ENCODE measurements around the gene TMEM147.

TMEM147 gene

DNA sequence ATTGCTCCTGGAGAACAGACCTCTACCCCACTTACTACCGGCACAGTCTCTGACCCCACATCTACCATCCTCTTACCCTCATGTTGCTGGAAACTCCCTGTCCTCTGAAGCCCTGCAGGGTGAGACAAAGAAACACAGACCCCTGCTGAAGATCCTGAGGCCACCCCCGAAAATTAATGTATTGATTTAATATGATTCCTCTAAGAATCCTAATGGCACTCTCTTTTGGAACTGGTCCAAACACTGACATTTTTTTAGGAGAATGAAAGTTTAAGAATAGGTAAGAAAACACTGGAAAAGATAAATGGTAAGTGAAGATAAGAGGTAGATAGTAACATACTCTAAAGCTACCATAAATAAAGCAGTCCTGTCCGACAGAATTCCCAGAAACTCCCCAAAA is 37.3 kb upstream of the TMEM147 start:
- peaks cover 7% of the 10 kb centered on the region; the same call in 1 of the 2 replicates for H3K27me3 ChIP-seq (ENCODE audit: insufficient read depth, low read length)
- H3K36me3 ChIP-seq (ENCODE audit: insufficient read depth, low read length), result no peaks in the 10 kb centered on the region
- H3K4me2 ChIP-seq (ENCODE audit: low read length), result no peak overlapping the region
- no peaks in the 10 kb centered on the region for H3K79me2 ChIP-seq (ENCODE audit: insufficient read depth, low read length)
- no peaks in the 10 kb centered on the region for H3F3A ChIP-seq (ENCODE audit: insufficient read depth, low read length)
- TF ChIP-seq, protein P1, sequence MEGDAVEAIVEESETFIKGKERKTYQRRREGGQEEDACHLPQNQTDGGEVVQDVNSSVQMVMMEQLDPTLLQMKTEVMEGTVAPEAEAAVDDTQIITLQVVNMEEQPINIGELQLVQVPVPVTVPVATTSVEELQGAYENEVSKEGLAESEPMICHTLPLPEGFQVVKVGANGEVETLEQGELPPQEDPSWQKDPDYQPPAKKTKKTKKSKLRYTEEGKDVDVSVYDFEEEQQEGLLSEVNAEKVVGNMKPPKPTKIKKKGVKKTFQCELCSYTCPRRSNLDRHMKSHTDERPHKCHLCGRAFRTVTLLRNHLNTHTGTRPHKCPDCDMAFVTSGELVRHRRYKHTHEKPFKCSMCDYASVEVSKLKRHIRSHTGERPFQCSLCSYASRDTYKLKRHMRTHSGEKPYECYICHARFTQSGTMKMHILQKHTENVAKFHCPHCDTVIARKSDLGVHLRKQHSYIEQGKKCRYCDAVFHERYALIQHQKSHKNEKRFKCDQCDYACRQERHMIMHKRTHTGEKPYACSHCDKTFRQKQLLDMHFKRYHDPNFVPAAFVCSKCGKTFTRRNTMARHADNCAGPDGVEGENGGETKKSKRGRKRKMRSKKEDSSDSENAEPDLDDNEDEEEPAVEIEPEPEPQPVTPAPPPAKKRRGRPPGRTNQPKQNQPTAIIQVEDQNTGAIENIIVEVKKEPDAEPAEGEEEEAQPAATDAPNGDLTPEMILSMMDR (IDR thresholded peaks at IDR 0.05; ENCODE audit: low read length), result no peak
- TF ChIP-seq EZH2 (IDR thresholded peaks at IDR 0.05; ENCODE audit: borderline replicate concordance, low read length), result no peak
- H3K27ac ChIP-seq (ENCODE audit: low read depth, low read length, poor library complexity, severe bottlenecking), result no peak overlapping the region
- H3K4me1 ChIP-seq (ENCODE audit: insufficient read depth, low read length, severe bottlenecking), result no peaks in the 10 kb centered on the region
- no peak overlapping the region for H3K9ac ChIP-seq (ENCODE audit: low read length)
- no peak overlapping the region for H3K4me3 ChIP-seq (ENCODE audit: low read depth, low read length, poor library complexity, severe bottlenecking)
- no peak overlapping the region for H2AFZ ChIP-seq (ENCODE audit: low read length)
- H3K9me3 ChIP-seq (ENCODE audit: low read length), result no peaks in the 10 kb centered on the region
- H3K9me2 ChIP-seq (ENCODE audit: low read depth, low read length), result no peaks in the 10 kb centered on the region
- H4K20me1 ChIP-seq (ENCODE audit: insufficient read depth, low read length), result no peaks in the 10 kb centered on the region

GRCh38 chr19:35509018-35509652 is 36.3 kb upstream of the TMEM147 start:
- Histone ChIP-seq H3K79me2 (ENCODE audit: insufficient read depth, low read length) (no peaks in the 10 kb centered on the region), H3K9ac (ENCODE audit: low read length) (no peak overlapping the region), H2AFZ (ENCODE audit: low read length) (no peak overlapping the region), H3K36me3 (ENCODE audit: insufficient read depth, low read length) (no peaks in the 10 kb centered on the region), H4K20me1 (ENCODE audit: insufficient read depth, low read length) (no peaks in the 10 kb centered on the region), H3K4me2 (ENCODE audit: low read length) (no peak overlapping the region), H3K27me3 (ENCODE audit: insufficient read depth, low read length) (peaks cover 7% of the 10 kb centered on the region; the same call in 1 of the 2 replicates), H3K9me3 (ENCODE audit: low read length) (no peaks in the 10 kb centered on the region), H3K27ac (ENCODE audit: low read depth, low read length, poor library complexity, severe bottlenecking) (no peak overlapping the region), H3K4me1 (ENCODE audit: insufficient read depth, low read length, severe bottlenecking) (no peaks in the 10 kb centered on the region), H3K9me2 (ENCODE audit: low read depth, low read length) (no peaks in the 10 kb centered on the region), H3F3A (ENCODE audit: insufficient read depth, low read length) (no peaks in the 10 kb centered on the region), H3K4me3 (ENCODE audit: low read depth, low read length, poor library complexity, severe bottlenecking) (no peak overlapping the region)
- TF ChIP-seq, protein P1 (IDR thresholded peaks at IDR 0.05; ENCODE audit: low read length), result no peak
- TF ChIP-seq EZH2 (IDR thresholded peaks at IDR 0.05; ENCODE audit: borderline replicate concordance, low read length), result no peak

- H3K4me3 ChIP-seq (ENCODE audit: low read depth, low read length, poor library complexity, severe bottlenecking), result no peak overlapping the region
- H4K20me1 ChIP-seq (ENCODE audit: insufficient read depth, low read length), result no peaks in the 10 kb centered on the region
- H3K4me2 ChIP-seq (ENCODE audit: low read length), result no peak overlapping the region
- no peaks in the 10 kb centered on the region for H3K4me1 ChIP-seq (ENCODE audit: insufficient read depth, low read length, severe bottlenecking)
- TF ChIP-seq EZH2 (IDR thresholded peaks at IDR 0.05; ENCODE audit: borderline replicate concordance, low read length), result no peak
- TF ChIP-seq, protein P1 (IDR thresholded peaks at IDR 0.05; ENCODE audit: low read length), result peak; percentile 90
- H3K27ac ChIP-seq (ENCODE audit: low read depth, low read length, poor library complexity, severe bottlenecking), result no peak overlapping the region
- no peak overlapping the region for H3K9ac ChIP-seq (ENCODE audit: low read length)
- no peak overlapping the region for H2AFZ ChIP-seq (ENCODE audit: low read length)
- H3F3A ChIP-seq (ENCODE audit: insufficient read depth, low read length), result no peaks in the 10 kb centered on the region
- H3K9me2 ChIP-seq (ENCODE audit: low read depth, low read length), result no peaks in the 10 kb centered on the region
- H3K9me3 ChIP-seq (ENCODE audit: low read length), result no peaks in the 10 kb centered on the region
- H3K79me2 ChIP-seq (ENCODE audit: insufficient read depth, low read length), result no peaks in the 10 kb centered on the region
- peaks cover 7% of the 10 kb centered on the region; the same call in 1 of the 2 replicates for H3K27me3 ChIP-seq (ENCODE audit: insufficient read depth, low read length)
- no peaks in the 10 kb centered on the region for H3K36me3 ChIP-seq (ENCODE audit: insufficient read depth, low read length)
Measured at GRCh38 chr19:35509861-35510625, 35.4 kb upstream of the TMEM147 start.

Data from OCI-LY1 (cell line).